ENCODE measurements around the gene ATP5ME. TPM values are rescaled to one million over a fixed set of nuclear protein-coding genes. Genes with fewer than 3 reads are reported as not detected.

The ATP5ME gene
- total RNA-seq, 6 experiments from 2014 or later: 78.2 to 225 (median 162) TPM

- TF ChIP-seq POLR2A (IDR thresholded peaks at IDR 0.05) (no peak), CTCF (IDR thresholded peaks at IDR 0.05) (no peak)
- Histone ChIP-seq H3K27ac (no peak overlapping the region), H3K4me3 (no peak overlapping the region), H3K27me3 (no peaks in the 10 kb centered on the region), H3K36me3 (no peaks in the 10 kb centered on the region), H3K9me3 (no peaks in the 10 kb centered on the region), H3K4me1 (no peaks in the 10 kb centered on the region)
- no peak for ATAC-seq
- WGBS (ENCODE audit: insufficient coverage, low coverage, low lambda C conversion rate, missing lambda C conversion rate): 53% methylated on average over 13 of the region's 29 CpGs
- intact Hi-C loops (cut with DNase I): no loop called here
- peak in 2 of 3 donors; percentile 28 to 42 for DNase-seq
These were observed 50.0 kb downstream of the ATP5ME start for GRCh38 chr4:623914-624566.

- peak in 2 of 3 donors; percentile 28 to 40 for DNase-seq
- Histone ChIP-seq H3K4me3 (no peak overlapping the region), H3K36me3 (no peaks in the 10 kb centered on the region), H3K27me3 (no peaks in the 10 kb centered on the region), H3K9me3 (no peaks in the 10 kb centered on the region), H3K4me1 (no peaks in the 10 kb centered on the region), H3K27ac (no peak overlapping the region)
- no peak for TF ChIP-seq CTCF (IDR thresholded peaks at IDR 0.05)
- TF ChIP-seq POLR2A (IDR thresholded peaks at IDR 0.05): no peak
- intact Hi-C loops (cut with DNase I): no loop called here
- ATAC-seq: no peak
- 60% methylated on average over 9 of the region's 24 CpGs for whole genome bisulfite sequencing (ENCODE audit: insufficient coverage, low coverage, low lambda C conversion rate, missing lambda C conversion rate)
These were observed 50.8 kb downstream of the ATP5ME start for GRCh38 chr4:622996-623913.

Other genes with a start within 250 kb of the ATP5ME start
- 10 to 100 TPM in 3 of 6 experiments, 1 to 10 TPM in 3; 7.1 to 12.7 (median 10.0) TPM for gene ZNF721, start 175.1 kb downstream of the ATP5ME start, total RNA-seq
- gene PIGG, start 175.1 kb downstream of the ATP5ME start, total RNA-seq: 10 to 100 TPM; 16.4 to 23.1 (median 19.9) TPM
- gene TMEM271, start 98.0 kb downstream of the ATP5ME start, total RNA-seq: not detected
- gene PDE6B, start 48.7 kb downstream of the ATP5ME start, total RNA-seq: 1 to 10 TPM in 1 of 6 experiments, under 1 TPM in 4, not detected in 1; 0.24 to 1.9 (median 0.76) TPM
- 1 to 10 TPM; 6.9 to 9.2 (median 8.4) TPM for gene MYL5, start 266 bp upstream of the ATP5ME start, total RNA-seq
- gene SLC49A3, start 14.9 kb upstream of the ATP5ME start, total RNA-seq: 1 to 10 TPM; 2.9 to 9.0 (median 5.2) TPM
- gene PCGF3, start 31.6 kb upstream of the ATP5ME start, total RNA-seq: 10 to 100 TPM; 13.0 to 23.5 (median 14.7) TPM
- 1 to 10 TPM in 5 of 6 experiments, under 1 TPM in 1; 0.86 to 3.7 (median 2.4) TPM for gene CPLX1, start 151.9 kb upstream of the ATP5ME start, total RNA-seq

All from right lobe of liver (tissue), 6 donors.